HEK293 (cell line): Measurements from ENCODE around the gene FAM89A.

ENCODE experiments used
- GFI1B ChIP-seq: fragments of 450-650 bp; formaldehyde crosslinking; IDR thresholded peaks from 2 replicates; pipeline ENCODE4 v1.5.1; 2016; ENCODE audit warnings: missing biosample characterization, missing genetic modification characterization
- RBAK ChIP-seq: fragments of 450-650 bp; formaldehyde crosslinking; IDR thresholded peaks from 2 replicates; pipeline ENCODE4 v1.5.1; 2016; ENCODE audit warnings: missing biosample characterization, missing genetic modification characterization
- ZNF248 ChIP-seq: fragments of 450-650 bp; formaldehyde crosslinking; IDR thresholded peaks from 2 replicates; pipeline ENCODE4 v1.5.1; 2017; ENCODE audit warnings: missing biosample characterization, missing genetic modification characterization
- ZNF521 ChIP-seq: fragments of 450-650 bp; formaldehyde crosslinking; IDR thresholded peaks from 2 replicates; pipeline ENCODE4 v1.5.1; 2017; ENCODE audit warnings: missing biosample characterization, mild to moderate bottlenecking, missing genetic modification characterization
- TF ChIP-seq, protein P1 (sequence below): fragments of 450-650 bp; formaldehyde crosslinking; IDR thresholded peaks from 2 replicates; pipeline ENCODE4 v1.5.1; 2016; ENCODE audit warnings: missing biosample characterization, missing genetic modification characterization
- TF ChIP-seq, protein P2 (sequence below): fragments of 450-650 bp; formaldehyde crosslinking; IDR thresholded peaks from 2 replicates; pipeline ENCODE4 v1.5.1; 2016; ENCODE audit warnings: missing biosample characterization, missing genetic modification characterization

DNA sequence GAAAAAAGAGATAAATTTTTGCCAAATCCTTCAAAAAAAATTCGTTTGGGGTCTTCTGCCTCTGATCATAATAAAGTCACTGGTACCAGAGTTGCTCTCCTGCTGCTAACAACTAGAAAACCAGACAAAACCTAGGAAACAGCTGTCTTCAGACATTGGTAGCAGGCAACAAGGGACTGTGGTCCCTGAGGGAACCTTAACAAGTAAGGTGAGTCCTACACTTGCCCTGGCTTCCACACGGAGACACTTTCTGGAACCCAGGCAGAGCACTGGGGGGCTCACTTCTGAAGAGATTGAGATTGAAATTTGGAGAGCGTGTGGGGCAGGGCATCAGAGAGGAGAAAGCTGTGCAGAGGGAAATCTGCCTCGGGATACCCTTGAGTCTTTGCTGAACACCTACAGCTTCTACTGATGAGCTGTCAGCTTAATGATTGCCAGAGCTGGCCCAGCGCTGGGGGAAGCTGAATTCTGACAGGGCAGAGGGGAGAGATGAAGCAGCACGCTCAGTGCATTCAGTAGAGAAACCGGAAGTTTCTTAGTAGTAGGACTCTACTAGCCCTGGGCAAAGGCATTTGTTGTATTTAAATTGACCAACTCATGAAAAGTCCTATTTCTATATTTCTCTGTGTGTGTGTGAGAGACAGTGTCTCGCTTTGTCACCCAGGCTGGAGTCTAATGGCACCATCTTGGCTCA lies 18.5 kb upstream of the FAM89A start:
- TF ChIP-seq, protein P1, sequence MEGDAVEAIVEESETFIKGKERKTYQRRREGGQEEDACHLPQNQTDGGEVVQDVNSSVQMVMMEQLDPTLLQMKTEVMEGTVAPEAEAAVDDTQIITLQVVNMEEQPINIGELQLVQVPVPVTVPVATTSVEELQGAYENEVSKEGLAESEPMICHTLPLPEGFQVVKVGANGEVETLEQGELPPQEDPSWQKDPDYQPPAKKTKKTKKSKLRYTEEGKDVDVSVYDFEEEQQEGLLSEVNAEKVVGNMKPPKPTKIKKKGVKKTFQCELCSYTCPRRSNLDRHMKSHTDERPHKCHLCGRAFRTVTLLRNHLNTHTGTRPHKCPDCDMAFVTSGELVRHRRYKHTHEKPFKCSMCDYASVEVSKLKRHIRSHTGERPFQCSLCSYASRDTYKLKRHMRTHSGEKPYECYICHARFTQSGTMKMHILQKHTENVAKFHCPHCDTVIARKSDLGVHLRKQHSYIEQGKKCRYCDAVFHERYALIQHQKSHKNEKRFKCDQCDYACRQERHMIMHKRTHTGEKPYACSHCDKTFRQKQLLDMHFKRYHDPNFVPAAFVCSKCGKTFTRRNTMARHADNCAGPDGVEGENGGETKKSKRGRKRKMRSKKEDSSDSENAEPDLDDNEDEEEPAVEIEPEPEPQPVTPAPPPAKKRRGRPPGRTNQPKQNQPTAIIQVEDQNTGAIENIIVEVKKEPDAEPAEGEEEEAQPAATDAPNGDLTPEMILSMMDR (tag by site-specific recombination): no peak
- no peak for TF ChIP-seq ZNF521 (tag by site-specific recombination)
- TF ChIP-seq RBAK (tag by site-specific recombination): no peak
- TF ChIP-seq ZNF248 (tag by site-specific recombination): no peak
- TF ChIP-seq, protein P2, sequence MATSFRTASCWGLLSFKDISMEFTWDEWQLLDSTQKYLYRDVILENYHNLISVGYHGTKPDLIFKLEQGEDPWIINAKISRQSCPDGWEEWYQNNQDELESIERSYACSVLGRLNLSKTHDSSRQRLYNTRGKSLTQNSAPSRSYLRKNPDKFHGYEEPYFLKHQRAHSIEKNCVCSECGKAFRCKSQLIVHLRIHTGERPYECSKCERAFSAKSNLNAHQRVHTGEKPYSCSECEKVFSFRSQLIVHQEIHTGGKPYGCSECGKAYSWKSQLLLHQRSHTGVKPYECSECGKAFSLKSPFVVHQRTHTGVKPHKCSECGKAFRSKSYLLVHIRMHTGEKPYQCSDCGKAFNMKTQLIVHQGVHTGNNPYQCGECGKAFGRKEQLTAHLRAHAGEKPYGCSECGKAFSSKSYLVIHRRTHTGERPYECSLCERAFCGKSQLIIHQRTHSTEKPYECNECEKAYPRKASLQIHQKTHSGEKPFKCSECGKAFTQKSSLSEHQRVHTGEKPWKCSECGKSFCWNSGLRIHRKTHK: no peak
- TF ChIP-seq GFI1B (tag by site-specific recombination): no peak
